Heart right ventricle (tissue), 16 donors: ENCODE measurements around the gene HDDC3. TPM values are rescaled to one million over a fixed set of nuclear protein-coding genes. Genes with fewer than 3 reads are reported as not detected.
"Not testable (repeated sequence)": the region's sequence is repeated elsewhere in the genome, so short reads cannot be mapped to it uniquely, and the experiment has no call there.

ENCODE experiments used
- ATAC-seq, 8 donors: fragments of 200-7000 bp; cut with Tn5 transposase; one replicate each; pipeline ENCODE4 v1.9.1; 2020; ENCODE audit warnings: mild to moderate bottlenecking in 8 of 8, moderate library complexity in 8 of 8, moderate number of reproducible peaks in 1 of 8
- DNase-seq, 2 donors: peaks; one replicate each; pipeline ENCODE4 v3.0.0-alpha.2; 2020
- H3K27ac ChIP-seq, 10 donors: fragments of 200-600 bp; sonication (generic) in 2 of 10; one replicate each; pipeline versions ENCODE4 v1.5.0 to v1.8.0; 2020 to 2022; ENCODE audit warnings: mild to moderate bottlenecking in 3 of 10
- H3K27me3 ChIP-seq, 7 donors: fragments of 200-600 bp; one replicate each; pipeline ENCODE4 v1.8.0; 2021 to 2022; ENCODE audit warnings: mild to moderate bottlenecking in 2 of 7
- H3K36me3 ChIP-seq, 9 donors: fragments of 200-600 bp; sonication (generic) in 1 of 9; one replicate each; pipeline versions ENCODE4 v1.5.0 to v1.8.0; 2020 to 2022; ENCODE audit warnings: mild to moderate bottlenecking in 2 of 9
- H3K4me1 ChIP-seq, 9 donors: fragments of 200-600 bp; sonication (generic) in 1 of 9; one replicate each; pipeline versions ENCODE4 v1.5.0 to v1.8.0; 2020 to 2022; ENCODE audit warnings: mild to moderate bottlenecking in 4 of 9
- H3K4me3 ChIP-seq, 10 donors: fragments of 200-600 bp; sonication (generic) in 2 of 10; one replicate each; pipeline versions ENCODE4 v1.5.0 to v1.8.0; 2020 to 2022; ENCODE audit warnings: mild to moderate bottlenecking in 7 of 10, moderate library complexity in 2 of 10
- H3K9me3 ChIP-seq, 11 donors: fragments of 200-600 bp in 10 of 11; sonication (generic) in 2 of 11; one replicate each; pipeline versions ENCODE4 v1.5.0 to v1.8.0; 2013 to 2022; ENCODE audit warnings: mild to moderate bottlenecking in 2 of 11, control low read depth in 1 of 11, moderate library complexity in 1 of 11
- WGBS, 2 donors: extraction: QIAGEN DNeasy Blood & Tissue Kit; methylation state at CpG; one replicate each; pipeline ENCODE4 v1.1.7; 2013; ENCODE audit warnings: inconsistent platforms in 1 of 2; 5-methylcytosine and 5-hydroxymethylcytosine counted together
- intact Hi-C, 10 donors: fragments of 100-400 bp; cut with DNase I; formaldehyde crosslinking; loops; one replicate each; pipeline versions ENCODE4 v1.11.1 to v1.14.2; 2022
- polyA plus RNA-seq, 2 donors: library from polyadenylated mRNA; stranded (reverse); fragments of 200-250 nt; gene quantifications; one replicate each; pipeline ENCODE4 v1.2.3, GENCODE V29; 2013
- total RNA-seq, 10 donors: library from RNA; stranded (reverse); fragmentation: NEBNext Ultra II Directional in 3 of 10; extraction: Animal tissue kit (Norgen Biotek cat#: 25700) in 3 of 10; gene quantifications; one replicate each; pipeline versions ENCODE4 v1.2.1 to v1.2.4, GENCODE V29; 2021 to 2023
- TF ChIP-seq, protein P1 (sequence below), 9 donors: fragments of 200-600 bp; sonication (generic) in 2 of 9; IDR thresholded peaks; one replicate each; pipeline versions ENCODE4 v1.5.0 to v1.8.0; 2021 to 2022; ENCODE audit warnings: antibody characterized with exemption in 9 of 9, mild to moderate bottlenecking in 5 of 9, moderate library complexity in 1 of 9
- donor health status: Arrhythmogenic right ventricular cardiomyopathy.
- donor health status: ischemic (EF 13 %, LVEDD 7.1; RV severe dilation, severe dysfunction).
- donor health status: healthy with polysubstance abuse.
- donor health status: DM: no; HTN: yes; CAD: no.
- donor health status: DM: no; HTN: no; CAD: no.
- donor health status: ischemic (EF 25% LVEDD 6.9; RV normal size, moderate dysfunction).
- donor health status: ischemic (EF 25% LVEDD 5.7; RV mildly dilated, moderate dysfunction).
- donor health status: healthy.
- donor health status: DM: yes; HTN: yes; CAD: no.
- donor health status: Ischemic cardiomyopathy.
- donor health status: ischemic (EF 35%, LVEDD 5.7; RV mildly dilated, moderate dysfunction).
- donor health status: nonischemic (EF 11% LVEDD 7.7; RV severe dilation, severe dysfunction).
- donor health status: DM: yes; HTN: yes; CAD: no.
- donor health status: PGD.
- donor health status: ischemic (EF 29% LVEDD 5.4; RV normal size, mild dysfunction).
- donor health status: nonischemic (EF 23%, LVEDD 6.1; RV moderate dilation, normal function).

The HDDC3 gene
- total and polyA plus RNA-seq, 12 donors: 10.7 to 18.2 (median 14.7) TPM

GRCh38 chr15:90901175-90902039 is 30.9 kb downstream of the HDDC3 start:
- no peak for DNase-seq
- intact Hi-C loops: loop anchor here in 5 of 10 donors (1.0 to 2.0 kb wide), 3 partner anchors 29 to 33 kb away; partner anchors contain the start of gene HDDC3 (in 3 of the 5)
- peak in 1 of 8 donors; percentile 19 for ATAC-seq

DNA sequence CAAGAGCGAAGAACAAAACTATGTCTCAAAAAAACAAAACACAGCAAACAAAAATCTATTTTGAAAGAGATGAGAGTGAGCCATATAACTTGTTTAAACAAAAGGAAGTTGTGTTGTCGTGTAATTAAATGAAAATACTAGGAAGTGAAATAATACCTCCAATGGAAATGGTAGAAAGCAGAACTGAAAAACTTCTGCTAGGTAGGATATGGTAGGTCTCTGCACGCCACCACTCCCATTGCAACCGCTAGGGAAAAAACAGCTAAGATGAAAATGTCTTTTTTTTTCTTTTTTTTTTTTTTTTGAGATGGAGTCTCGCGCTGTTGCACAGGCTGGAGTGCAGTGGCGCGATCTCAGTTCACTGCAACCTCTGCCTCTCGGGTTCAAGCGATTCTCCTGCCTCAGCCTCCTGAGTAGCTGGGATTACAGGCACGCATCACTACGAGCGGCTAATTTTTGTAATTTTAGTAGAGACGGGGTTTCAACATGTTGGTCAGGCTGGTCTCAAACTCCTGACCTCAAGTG is 35.2 kb downstream of the HDDC3 start:
- not testable (repeated sequence) for H3K4me3 ChIP-seq, H3K9me3 ChIP-seq, DNase-seq, H3K27ac ChIP-seq, ATAC-seq, H3K27me3 ChIP-seq
- H3K36me3 ChIP-seq: peaks cover 5 to 48% (median 27%) of the 10 kb centered on the region in 9 donors
- WGBS, 2 donors: 90 to 97% methylated on average over 14 of the region's 14 CpGs
- peaks cover 0 to 21% (median 12%) of the 10 kb centered on the region in 9 donors for H3K4me1 ChIP-seq
- intact Hi-C loops: loop anchor here in 1 of 10 donors (5.0 kb wide), 1 partner anchor 35 kb away; the partner anchor contains the start of gene HDDC3

More at GRCh38 chr15:90901175-90902039, 30.9 kb downstream of the HDDC3 start:
- WGBS, 2 donors: 49 to 54% methylated on average over 14 of the region's 14 CpGs
- Histone ChIP-seq H3K27ac (peak overlapping the region; percentile 79 to 97 (median 92)), H3K4me3 (peak overlapping the region in 9 of 10 donors; percentile 45 to 92 (median 82)), H3K4me1 (peaks cover 6 to 31% (median 19%) of the 10 kb centered on the region in 9 donors), H3K27me3 (no peaks in the 10 kb centered on the region), H3K36me3 (peaks cover 0 to 27% (median 15%) of the 10 kb centered on the region in 9 donors), H3K9me3 (no peaks in the 10 kb centered on the region)
- TF ChIP-seq, protein P1, sequence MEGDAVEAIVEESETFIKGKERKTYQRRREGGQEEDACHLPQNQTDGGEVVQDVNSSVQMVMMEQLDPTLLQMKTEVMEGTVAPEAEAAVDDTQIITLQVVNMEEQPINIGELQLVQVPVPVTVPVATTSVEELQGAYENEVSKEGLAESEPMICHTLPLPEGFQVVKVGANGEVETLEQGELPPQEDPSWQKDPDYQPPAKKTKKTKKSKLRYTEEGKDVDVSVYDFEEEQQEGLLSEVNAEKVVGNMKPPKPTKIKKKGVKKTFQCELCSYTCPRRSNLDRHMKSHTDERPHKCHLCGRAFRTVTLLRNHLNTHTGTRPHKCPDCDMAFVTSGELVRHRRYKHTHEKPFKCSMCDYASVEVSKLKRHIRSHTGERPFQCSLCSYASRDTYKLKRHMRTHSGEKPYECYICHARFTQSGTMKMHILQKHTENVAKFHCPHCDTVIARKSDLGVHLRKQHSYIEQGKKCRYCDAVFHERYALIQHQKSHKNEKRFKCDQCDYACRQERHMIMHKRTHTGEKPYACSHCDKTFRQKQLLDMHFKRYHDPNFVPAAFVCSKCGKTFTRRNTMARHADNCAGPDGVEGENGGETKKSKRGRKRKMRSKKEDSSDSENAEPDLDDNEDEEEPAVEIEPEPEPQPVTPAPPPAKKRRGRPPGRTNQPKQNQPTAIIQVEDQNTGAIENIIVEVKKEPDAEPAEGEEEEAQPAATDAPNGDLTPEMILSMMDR (IDR thresholded peaks at IDR 0.05): no peak

DNA sequence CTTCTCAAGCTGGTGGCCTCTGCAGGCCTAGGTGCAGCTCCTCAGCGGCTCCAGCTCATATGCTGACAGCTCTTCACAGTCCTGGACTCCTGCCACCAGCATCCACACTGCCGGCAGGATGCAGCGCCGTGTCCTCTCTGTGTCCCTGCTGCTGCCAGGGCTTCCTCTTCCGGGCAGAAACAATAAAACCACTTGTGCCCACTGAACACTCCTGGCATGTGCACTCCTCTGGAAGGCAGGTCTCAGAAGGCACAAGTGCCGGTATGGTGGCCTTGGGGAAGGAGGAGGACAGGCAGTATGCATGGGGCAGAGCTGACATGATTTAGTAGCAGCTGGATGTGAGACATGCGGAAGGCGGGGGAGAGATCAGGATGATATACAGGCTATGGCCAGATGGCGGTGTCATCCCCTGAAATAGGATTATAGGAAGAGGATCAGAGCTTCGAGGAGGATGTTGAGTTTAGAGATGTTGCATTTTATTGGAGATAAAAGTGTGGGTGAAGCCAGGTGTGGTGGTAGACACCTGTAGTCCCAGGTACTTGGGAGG is 36.7 kb downstream of the HDDC3 start:
- no peak overlapping the region for H3K4me3 ChIP-seq
- peaks cover 0 to 10% (median 5%) of the 10 kb centered on the region in 9 donors for H3K4me1 ChIP-seq
- 35 to 42% methylated on average over 10 of the region's 10 CpGs for WGBS, 2 donors
- intact Hi-C loops: loop anchor here in 1 of 10 donors (5.0 kb wide), 1 partner anchor 37 kb away; the partner anchor contains the start of gene HDDC3
- no peaks in the 10 kb centered on the region for H3K9me3 ChIP-seq
- ATAC-seq (peak in 7 of 8 donors; percentile 5 to 30 (median 22)), DNase-seq (no peak)
- no peak overlapping the region for H3K27ac ChIP-seq
- H3K27me3 ChIP-seq: no peaks in the 10 kb centered on the region
- TF ChIP-seq, protein P1 (IDR thresholded peaks at IDR 0.05): no peak
- peaks cover 5 to 64% (median 40%) of the 10 kb centered on the region in 9 donors for H3K36me3 ChIP-seq

GRCh38 chr15:90893175-90894090 is 38.9 kb downstream of the HDDC3 start:
- DNase-seq (peak in 1 of 2 donors; percentile 16), ATAC-seq (peak in 1 of 8 donors; percentile 25)
- Histone ChIP-seq H3K9me3 (no peaks in the 10 kb centered on the region), H3K36me3 (peaks cover 5 to 86% (median 52%) of the 10 kb centered on the region in 9 donors), H3K4me3 (no peak overlapping the region), H3K27ac (no peak overlapping the region), H3K4me1 (peaks cover 0 to 14% (median 5%) of the 10 kb centered on the region in 9 donors), H3K27me3 (no peaks in the 10 kb centered on the region)
- TF ChIP-seq, protein P1 (IDR thresholded peaks at IDR 0.05): peak in 3 of 9 donors; percentile 18 to 31 (median 18)
- intact Hi-C loops: no loop called here
- 92 to 94% methylated on average over 33 of the region's 33 CpGs for WGBS, 2 donors
